AG10803 (cell line): Measurements from ENCODE around the gene SZT2.

Experiments
- DNase-seq: peaks from one replicate; pipeline ENCODE4 v3.0.0; 2010; ENCODE audit warnings: low read depth
- H3K4me3 ChIP-seq: 2 replicates; pipeline ENCODE4 v1.5.1; 2011; ENCODE audit warnings: mild to moderate bottlenecking, low read length, control low read depth
- CTCF ChIP-seq: conservative IDR thresholded peaks from 2 replicates; pipeline ENCODE4 v1.5.1; 2011; ENCODE audit warnings: mild to moderate bottlenecking, low read length, control low read depth, inconsistent platforms

Gene SZT2

GRCh38 chr1:43376723-43377235 is 12.9 kb upstream of the SZT2 start:
- no peak for TF ChIP-seq CTCF
- no peak overlapping the region for H3K4me3 ChIP-seq
- no peak for DNase-seq

DNA sequence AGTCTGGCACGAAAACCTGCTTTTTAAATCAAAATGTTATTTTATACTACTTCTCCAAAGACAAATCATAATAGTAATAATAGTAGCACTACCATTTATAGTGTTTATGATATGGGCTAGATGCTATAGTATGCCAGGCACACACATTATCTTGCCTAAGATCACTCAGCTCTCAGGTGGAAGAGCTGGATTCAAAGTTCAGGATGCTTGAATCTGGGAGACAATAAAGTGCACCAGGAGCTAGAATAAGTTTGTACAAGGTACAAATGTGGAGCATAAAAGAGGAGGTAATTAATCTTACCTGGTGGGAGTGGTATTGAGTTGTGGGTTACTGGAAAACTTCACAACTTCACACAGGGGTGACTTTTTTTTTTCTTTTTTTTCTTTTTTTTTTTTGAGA is 11.9 kb upstream of the SZT2 start:
- DNase-seq = no peak
- no peak overlapping the region for H3K4me3 ChIP-seq

GRCh38 chr1:43379476-43379875 is 10.2 kb upstream of the SZT2 start:
- DNase-seq = no peak
- no peak overlapping the region for H3K4me3 ChIP-seq
- no peak for TF ChIP-seq CTCF

More for the DNA sequence above, 11.9 kb upstream of the SZT2 start:
- TF ChIP-seq CTCF = no peak

DNA sequence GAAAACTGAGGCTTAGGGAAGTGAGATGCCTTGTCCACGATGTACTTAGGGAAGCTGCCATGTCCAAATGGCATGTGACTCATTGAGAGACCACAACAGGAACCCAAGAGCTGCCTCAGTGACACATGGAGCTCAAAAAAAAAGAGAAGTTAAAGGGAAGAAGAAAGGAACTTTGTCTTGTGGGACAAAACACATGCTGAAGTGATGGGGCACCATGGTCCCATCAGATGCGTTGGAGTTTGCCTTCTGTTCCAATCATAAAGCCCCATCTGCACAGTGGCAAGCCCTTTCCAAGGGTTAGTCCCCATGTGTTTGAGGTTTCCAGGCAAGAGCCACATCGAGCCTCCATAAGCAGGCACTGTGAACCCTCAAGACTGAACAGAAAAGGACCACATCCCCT is 8.1 kb upstream of the SZT2 start:
- DNase-seq = no peak
- H3K4me3 ChIP-seq = no peak overlapping the region
- no peak for TF ChIP-seq CTCF

DNA sequence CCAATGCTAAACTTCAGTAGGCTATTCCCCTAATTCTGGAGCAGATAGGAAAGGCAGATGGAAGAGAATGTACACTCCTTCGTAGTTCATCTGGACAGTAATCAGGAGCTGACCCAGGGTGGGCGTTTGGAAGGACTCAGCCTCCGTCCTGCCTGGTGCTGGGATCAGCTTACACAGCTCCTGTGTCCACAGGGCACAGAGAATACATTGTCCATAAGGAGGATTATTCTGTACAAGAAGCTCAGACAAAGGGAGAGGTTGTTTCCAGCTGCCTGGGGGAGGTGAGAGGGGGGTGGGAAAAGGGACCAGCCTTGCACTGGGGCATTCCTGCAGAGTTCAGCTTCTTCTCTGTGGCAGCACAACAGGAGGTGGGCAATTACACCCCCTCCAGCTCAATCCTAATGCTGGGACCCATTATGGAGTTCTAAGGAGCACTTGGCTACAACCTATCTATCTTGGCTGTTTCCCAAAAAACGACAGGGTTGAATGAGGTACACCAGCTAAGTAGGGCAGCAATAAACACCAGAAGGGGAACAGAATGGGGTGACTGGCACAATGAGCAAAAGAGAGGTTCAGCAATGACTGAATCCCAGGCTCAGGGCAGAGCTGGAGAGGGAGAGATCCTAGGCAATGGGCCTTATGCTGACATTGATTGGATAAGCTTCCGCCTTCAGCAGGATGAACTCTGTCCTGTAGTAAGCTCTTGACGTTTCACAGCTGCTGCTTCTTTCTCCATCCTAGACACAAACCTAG is 7.5 kb upstream of the SZT2 start:
- no peak for DNase-seq
- no peak overlapping the region for H3K4me3 ChIP-seq
- no peak for TF ChIP-seq CTCF

GRCh38 chr1:43383449-43383848 is 6.2 kb upstream of the SZT2 start:
- no peak for TF ChIP-seq CTCF
- no peak overlapping the region for H3K4me3 ChIP-seq
- no peak for DNase-seq

GRCh38 chr1:43386676-43387075 is 3.0 kb upstream of the SZT2 start:
- H3K4me3 ChIP-seq = no peak overlapping the region
- no peak for TF ChIP-seq CTCF
- no peak for DNase-seq
